Measurements from ENCODE around the gene PTF1A.
A peak's percentile ranks its signal among the peaks of the same experiment; 100 is the strongest.

PTF1A gene, protein sequence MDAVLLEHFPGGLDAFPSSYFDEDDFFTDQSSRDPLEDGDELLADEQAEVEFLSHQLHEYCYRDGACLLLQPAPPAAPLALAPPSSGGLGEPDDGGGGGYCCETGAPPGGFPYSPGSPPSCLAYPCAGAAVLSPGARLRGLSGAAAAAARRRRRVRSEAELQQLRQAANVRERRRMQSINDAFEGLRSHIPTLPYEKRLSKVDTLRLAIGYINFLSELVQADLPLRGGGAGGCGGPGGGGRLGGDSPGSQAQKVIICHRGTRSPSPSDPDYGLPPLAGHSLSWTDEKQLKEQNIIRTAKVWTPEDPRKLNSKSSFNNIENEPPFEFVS

DNA sequence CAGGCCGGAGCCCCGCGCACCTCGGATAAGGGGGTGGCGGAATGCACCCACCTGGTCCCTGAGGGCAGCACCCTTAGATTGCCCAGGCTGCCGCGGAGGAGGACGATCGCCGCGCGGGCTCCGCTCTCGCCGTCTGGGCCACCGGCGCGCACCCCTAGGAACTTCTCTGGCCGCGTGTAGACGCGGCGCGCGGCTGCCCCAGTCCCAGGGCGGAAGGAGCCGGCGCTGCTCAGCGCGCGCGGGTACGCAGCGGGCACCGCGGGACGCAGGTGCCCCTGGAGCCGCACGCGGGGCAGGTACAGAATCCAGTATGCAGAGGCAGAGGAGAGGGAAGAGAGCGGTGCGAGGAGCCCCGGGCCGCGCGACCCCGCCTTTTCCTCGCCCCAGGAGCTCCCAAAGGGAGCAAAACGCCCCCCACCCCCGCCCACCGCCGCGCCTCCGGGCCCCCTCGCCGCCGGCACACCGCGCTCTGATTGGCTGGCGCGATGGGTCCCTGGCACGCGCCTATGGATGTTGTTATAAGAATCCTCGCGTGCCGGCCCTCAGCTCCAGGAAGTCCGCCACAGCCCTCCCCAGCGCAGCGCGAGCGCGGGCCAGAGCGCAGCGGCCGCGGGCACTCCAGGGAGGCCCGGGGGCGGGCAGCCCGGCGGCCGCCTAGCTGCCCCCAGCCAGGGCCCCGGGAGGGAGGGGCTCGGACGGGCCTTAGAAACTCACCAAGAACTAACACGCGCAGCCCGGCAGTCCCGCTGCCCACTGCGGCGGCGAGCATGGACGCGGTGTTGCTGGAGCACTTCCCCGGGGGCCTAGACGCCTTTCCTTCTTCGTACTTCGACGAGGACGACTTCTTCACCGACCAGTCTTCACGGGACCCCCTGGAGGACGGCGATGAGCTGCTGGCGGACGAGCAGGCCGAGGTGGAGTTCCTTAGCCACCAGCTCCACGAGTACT is at the start of gene PTF1A:
PTF1A (plus strand) TSS at position 549 of the 948 bp plus-strand sequence; CDS start at position 768, 219 bp downstream.
- DNase-seq (ENCODE audit: low read depth in 3 of 3), result no peak

DNA sequence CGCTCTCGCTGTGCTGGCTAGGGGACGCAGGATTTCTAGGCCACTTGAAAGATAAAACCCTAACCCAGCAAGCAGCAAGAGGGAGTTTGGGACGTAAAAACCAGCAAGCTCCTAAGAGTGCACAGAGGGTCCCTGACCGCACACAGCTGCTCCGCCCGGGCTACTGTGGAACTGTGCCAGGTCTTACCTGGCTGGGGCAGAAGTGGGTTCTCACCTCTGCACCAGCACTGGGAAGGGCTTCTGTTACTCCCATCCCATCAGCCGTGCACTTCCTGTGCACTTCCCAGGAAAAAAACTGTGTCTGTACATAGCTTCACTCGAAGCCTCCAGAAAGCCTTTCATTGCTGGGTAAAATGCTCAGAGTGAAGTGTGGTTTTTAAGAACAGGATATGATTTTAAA is 45.9 kb upstream of the PTF1A start:
- DNase-seq (ENCODE audit: low read depth in 3 of 3), result no peak

DNA sequence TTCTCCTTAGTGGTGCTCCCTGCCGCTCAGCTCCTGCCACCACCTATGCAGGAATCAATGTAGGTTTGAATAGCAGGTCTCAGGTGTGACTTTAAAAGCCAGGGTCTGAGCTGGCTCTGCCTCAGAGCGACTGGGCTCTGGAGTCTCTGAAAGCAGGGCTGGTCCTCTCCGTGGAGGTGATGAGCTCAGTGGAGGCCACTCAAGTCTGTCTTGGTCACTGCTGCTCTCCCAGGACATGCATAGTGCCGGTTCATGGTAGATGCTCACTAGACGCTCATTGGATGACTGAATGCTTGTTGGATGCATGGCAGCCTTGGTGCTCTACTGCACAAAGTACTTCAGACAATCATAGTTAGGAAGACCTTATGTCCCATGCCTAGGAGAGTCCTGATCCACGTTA is 45.1 kb upstream of the PTF1A start:
- no peak for DNase-seq (ENCODE audit: low read depth in 3 of 3)

DNA sequence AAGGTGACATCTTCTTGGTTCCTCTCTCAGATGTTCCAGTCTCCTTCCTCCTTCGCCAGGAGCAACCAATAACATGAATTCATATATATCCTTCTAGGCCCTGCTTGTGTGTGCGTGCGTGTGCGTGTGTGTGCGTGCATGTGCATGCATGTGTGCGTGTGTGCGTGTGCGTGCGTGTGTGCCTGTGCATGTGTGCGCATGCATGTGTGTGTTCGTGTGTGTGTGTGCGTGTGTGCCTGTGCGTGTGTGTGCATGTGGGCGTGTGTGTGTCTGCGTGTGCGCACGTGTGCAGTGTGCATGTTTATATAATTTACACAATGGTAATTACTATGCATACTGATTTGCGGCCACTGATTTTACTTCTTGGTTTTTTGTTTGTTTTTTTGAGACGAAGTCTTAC is 43.9 kb upstream of the PTF1A start:
- no peak for DNase-seq (ENCODE audit: low read depth in 3 of 3)

DNA sequence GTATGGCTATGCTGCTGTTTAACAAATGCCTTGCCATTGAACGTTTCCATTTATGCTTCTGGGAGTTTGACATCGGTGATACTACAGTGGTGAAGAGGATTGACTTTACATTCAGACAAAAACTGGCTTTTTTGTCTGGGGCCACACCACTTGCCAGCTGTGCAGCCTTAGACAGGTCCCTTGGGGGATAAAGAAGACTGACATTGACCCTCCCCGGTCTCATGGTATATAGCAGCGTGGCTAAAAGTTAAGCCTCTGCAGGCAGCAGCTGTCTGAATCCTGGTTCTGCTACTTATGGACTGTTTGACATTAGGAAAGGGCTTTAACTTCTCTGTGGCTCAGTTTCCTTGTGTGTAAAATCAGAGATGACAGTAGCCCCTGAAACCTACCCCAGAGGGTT is 42.0 kb upstream of the PTF1A start:
- DNase-seq (ENCODE audit: low read depth in 3 of 3), result no peak

DNA sequence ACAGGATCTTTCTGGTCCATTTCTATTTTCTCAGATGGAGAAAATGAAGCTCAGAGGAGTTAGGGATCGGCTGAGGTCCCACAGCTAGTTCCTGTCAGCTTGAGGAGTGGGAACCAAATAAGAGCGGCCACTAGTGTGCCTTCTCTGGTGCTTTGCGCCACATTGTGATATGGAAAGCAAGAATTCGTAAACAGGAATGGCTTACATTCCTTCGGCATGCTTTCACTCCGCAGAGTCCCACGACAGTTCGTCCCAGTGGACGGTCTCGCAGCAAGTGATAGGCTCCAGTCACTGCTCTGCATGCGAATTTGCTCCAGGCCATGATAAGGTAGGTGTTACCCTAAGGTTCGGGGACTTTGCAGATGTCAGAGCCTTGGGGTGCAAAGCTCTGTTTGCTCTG is 41.5 kb upstream of the PTF1A start:
- DNase-seq (ENCODE audit: low read depth in 3 of 3), result no peak

DNA sequence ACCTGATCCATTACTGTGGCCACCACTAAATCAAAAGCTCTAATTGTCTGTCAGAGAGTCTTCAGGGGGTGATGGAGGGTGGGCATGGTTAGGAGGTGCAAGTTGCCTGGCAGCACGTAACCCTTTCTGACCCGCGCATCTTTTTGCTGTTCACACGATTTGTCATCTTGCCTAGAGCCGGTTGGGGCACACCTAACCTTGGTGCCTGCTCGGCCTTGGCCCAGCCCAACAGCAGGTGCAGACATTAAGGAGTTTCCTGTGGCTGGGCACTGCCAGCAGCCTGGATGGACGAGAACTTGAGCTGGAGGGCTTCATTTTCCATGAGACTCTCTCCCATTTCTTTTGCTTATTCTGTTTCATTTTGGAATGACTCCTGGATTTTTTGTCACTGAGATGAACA is 41.0 kb upstream of the PTF1A start:
- no peak for DNase-seq (ENCODE audit: low read depth in 3 of 3)

DNA sequence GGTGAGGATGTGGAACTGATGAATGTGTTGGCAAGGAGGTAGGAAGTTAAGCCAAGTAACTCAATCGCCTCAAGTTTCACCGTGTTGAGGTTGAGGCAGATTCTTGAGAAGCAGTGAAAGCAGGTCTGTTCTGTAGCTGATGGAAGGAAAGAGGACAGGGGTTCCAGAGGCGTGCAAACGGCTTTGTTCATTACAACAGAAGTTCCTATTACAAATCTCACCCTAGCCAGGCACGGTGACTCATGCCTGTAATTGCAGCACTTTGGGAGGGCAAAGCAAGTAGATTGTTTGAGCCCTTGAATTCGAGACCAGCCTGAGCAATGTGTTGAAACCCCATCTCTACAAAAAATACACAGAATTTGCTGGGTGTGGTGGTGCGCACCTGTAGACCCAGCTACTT is 36.9 kb upstream of the PTF1A start:
- no peak for DNase-seq (ENCODE audit: low read depth in 3 of 3)

DNA sequence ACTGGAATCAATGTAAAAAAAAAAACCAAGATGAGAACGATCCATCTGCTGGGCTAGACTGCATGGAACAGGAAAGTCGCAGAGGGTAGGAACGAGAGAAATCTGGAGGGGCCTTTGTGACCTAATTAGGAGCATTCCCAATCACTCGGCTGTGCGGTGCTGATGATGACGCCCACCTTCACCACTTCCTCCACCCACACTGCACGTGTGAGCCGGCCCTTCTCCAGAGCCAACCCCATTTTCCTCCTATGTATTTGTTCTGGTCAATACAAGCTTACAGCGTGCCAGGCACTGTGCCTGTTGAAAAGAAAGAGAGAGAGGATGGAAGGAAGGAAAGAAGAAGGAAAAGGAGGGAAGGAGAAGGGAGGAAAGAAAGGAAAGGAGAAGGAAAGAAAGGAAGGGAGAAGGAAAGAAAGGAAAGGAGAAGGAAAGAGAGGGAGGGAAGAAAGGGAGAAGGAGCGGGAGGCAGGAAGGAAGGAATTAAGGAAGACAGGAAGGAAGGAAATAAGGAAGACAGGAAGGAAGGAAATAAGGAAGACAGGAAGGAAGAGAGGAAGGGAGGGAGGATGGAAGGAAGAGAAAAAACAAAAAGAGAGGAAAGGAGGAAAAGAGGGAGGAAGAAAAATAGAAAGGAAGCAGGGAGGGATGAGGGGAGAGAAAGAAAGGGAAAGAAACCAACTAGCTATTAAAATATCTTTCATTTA is 35.5 kb upstream of the PTF1A start:
- no peak for DNase-seq (ENCODE audit: low read depth in 3 of 3)

DNA sequence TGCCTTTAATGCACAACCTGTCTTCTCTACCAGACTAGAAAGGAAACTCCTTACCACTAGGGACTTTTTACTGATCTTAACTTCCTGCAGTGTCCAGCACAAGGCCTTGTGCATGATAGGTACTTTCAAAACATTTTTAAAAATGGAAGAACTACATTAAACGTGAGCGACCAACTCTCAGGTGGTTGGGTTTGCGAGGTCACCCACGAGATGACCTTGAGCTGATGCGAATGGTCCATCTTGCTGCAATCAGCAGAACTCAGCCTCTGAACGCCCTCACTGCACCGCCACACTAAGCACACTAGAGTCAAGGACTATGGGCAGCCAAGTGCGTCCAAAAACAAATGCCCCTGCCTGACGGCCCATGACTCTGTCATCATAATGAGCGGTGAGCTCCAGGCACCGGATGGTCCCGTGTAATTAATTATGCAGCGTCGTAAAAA is 34.9 kb upstream of the PTF1A start:
- DNase-seq (ENCODE audit: low read depth in 3 of 3), result no peak

DNA sequence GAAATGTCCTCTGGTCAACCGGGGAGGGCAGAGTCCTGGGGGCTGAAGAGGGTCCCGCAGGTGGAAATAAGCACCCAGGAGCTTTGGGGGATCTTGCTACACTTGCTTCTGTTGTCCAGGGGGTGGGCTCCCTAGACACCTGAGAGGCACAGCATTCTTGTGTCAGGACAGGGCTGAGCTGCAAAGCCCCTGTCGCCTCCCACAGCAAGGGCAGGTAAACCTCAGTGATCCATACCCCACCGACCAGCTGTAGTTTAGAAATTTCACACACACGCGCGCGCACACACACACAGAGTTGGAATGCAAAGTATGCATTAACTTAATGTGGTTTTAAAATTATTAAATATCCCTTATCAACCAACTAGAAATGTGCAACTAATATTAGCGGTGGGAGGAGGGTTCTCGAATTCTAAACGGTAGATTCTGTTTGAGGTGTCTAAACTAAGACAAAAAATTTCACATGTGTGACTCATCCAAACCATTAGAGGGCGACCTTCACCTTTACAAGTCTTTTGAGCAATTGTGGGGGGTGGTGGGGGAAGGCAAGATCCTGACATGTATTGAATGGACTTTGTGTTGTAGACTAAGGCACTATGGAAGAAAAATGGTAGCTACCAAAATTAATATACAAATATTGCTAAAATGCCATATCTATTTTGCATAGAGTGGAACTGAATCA is 34.3 kb upstream of the PTF1A start:
- DNase-seq (ENCODE audit: low read depth in 3 of 3), result no peak

DNA sequence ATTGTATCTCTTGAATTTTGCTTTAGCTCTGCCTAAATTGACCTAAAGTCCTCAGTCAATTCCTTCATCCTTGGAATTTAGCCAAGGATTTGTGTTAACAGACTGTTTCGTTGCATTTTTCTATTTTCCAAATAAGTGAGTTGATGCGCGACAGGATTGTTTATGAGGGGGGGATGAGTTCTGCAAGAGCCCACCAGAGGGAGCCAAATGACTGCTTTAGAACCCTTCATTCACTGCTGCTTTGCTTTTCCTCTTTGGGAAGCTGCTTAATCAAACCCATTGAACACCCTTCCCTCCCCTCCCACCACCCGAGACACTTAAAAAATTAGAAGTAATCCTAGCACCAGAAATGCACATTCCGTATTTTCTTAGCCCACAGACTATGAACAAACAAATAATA is 33.7 kb upstream of the PTF1A start:
- peak in 1 of 3 experiments; percentile 31 for DNase-seq (ENCODE audit: low read depth in 3 of 3)

DNA sequence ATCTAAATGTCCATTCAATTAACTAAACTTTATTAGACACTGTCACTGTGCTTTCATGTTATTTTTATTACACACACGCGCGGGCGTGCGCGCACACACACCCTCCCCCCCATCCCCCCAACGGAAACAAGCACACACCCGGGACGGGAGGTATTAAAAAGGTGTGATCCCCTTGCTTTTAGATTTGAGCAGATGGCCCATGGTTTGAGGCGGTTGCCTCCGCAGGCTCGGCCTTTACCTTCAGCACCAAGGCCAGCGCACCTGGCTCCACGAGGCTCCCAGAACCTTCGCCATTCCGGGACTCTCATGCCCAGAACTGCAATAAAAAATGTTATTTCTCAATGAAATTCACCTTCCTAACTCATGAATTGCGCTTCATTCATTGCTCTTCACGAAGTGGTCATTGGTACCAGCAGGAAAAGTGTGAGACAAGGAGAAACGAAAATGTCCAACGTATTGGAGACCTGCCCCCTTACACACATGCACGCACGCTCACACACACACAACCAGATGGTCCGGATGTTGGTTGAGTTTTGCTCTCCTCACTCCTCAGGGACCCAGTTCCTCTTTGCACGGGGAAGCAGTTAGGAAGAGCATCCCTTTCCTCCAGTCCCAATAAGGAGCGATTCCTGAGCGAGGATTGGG is 20.8 kb upstream of the PTF1A start:
- no peak for DNase-seq (ENCODE audit: low read depth in 3 of 3)

DNA sequence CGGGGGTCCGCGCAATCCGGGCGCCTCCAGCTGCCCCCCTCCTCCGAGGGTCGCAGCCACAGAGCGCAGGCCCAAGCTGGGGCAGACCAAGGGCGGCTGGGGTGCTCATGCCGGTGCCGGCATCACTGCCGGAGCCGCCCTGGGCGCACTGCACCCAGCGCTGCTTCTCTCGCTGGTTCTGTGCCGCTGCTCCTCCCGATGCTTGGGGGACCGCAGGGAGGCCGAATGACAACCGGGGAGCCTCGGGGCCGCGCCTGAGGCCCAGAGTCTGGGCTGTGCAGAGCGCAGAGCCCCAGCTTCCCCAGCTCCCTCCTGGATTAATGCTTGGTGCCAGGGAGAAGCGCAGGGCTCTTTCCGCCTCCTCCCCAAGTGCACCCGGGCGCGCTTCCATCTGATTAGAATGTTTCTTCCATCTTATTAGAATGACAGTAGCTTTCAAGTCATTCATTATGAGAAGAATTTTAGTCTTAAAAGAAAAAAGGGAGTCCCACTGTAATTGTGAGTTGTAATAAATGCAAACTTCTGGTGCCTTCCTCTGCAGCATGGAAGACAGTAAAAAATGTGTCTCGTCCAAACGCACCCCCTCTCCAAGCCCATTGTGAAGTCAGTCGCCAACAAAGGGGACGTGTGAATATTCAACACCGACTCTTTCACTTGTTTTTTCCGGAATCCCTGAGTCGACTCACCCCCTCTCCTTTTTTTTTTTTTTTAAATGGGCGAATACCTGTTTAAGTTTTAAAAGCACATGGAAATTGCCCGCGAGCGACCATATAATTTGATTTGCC is 19.5 kb upstream of the PTF1A start:
- no peak for DNase-seq (ENCODE audit: low read depth in 3 of 3)

DNA sequence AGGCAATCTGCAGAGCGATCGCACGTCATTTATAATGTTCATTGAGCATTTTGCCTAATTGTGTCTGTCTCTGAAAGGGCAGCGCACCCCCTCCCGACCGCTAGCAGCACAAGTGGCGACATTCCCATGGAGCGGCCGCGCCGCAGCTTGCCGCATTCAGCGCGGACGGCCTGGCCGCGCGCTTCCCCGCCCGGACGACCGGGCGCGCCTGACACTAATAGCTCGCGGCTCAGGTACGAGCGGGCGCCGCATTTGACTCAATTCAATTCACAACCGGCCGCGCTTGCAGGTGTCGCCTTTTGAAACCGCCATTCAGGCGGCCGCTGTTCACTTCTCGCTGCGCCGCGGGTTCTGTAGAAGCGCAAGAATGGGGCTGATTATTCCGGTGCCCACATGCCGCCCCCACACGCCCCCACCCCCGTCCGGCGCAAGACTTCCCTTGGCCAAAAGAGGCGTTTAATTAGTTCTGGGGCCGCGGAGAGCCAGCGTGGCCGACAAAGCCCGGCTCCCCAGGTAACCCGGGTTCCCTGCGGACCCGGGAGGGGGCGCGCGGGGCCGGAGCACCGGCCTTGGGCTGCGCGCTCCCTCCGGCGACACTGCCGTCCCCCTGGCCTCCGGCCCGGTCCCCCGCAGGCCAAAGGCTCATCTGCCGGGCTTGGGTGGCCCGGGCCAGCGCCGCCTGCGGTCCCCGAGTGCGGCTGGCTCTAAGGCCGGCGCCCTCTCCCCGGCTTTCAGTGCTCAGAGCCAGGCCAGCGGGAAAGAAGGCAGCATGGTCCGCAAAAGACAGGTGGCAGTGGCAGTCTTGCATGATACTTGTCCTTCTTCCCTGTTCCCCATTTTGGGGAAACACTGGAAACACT is 18.7 kb upstream of the PTF1A start:
- DNase-seq (ENCODE audit: low read depth in 3 of 3), result no peak

DNA sequence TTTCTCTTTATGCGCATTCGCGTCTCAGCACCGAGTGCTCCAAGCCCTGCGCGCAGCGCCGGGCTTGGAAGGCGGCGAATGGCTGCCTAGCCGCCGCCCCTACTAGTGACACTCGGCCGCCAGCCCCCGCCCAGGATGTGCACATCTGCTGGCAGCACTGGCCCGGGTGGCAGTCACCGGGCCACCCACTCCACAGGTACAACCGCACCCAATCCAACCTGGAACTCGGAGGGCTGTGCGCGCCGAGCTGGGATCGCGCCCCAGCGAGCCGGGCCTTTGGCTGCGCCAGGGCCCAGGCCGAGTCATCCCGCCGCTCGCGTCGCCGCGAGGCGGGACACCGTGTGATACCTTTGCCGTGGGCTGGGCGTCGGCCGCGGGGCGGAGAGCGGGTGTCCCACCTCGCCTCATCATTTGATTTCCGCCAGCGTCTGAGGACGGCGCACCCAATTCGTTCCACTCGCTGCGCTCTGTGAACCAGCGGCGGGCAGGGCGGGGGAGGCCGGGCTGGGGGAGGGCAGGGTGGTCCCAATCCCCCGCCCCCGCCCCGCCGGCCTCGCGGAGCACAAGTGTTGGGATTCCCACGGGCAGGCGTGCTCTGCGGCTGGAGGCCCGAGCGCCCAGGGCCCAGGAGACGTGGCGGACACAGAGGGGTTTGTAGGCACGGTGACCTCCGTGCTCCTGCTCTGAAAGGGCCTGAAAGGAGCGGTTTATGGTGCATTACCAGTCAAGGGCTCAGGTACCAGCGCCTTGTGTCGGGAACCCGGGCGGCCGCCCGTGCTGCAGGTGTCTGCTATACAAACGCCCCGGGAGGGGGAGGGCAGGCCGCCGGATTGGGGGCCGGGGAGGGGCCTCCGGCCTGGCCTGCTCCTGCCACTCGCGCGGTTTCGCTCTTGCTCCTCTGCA is 17.8 kb upstream of the PTF1A start:
- no peak for DNase-seq (ENCODE audit: low read depth in 3 of 3)

DNA sequence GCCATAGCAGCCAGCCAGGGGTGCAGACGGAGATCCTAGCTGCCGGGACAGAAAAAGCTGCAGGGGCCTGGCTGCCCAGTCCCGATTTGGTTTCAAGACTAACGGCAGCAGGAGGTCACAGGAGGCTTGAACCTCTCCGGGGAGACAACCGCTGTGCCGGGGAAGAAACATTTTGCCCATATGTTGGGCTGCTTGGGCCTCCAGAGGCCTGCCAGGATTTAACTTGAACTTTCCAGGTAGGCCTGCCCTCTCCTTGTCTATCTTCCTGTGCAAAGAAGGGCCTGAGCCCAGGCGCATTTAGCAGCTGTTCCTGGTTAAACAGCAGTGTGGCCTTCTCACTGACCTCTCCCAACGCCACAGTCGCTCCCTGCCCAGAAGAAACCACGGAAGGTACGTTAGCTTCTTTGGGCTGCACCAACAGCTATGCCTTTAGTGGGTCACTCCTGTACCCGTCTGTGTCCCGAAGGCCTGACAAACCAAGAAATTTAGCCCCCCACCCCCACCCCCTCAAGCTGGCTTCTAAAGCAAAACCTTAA is 17.1 kb upstream of the PTF1A start:
- no peak for DNase-seq (ENCODE audit: low read depth in 3 of 3)

DNA sequence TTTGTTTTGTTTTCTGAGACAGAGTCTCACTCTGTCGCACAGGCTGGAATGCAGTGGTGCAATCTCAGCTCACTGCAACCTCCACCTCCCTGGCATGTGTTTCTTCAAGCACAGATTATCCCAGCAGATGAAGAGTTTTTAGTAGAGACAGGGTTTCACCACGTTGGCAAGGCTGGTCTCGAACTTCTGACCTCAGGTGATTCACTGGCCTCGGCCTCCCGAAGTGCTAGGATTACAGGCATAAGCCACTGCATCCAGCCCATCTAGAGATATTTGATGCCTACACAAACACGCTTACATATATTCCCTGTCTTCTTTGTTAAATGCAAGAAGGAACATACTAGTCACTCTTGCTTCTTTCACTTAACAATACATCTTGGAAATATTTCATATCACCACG is 5.9 kb upstream of the PTF1A start:
- DNase-seq (ENCODE audit: low read depth in 3 of 3), result no peak

Data from stimulated activated CD4-positive, alpha-beta T cell treated with anti-CD3 and anti-CD28 coated beads, TNF-alpha, amount 100 ng/mL, for 24 hours (primary cell).